Peyer's patch (tissue), 4 donors: ENCODE results near the gene EEF1AKMT3. TPM values are rescaled to one million over a fixed set of nuclear protein-coding genes. Genes with fewer than 3 reads are reported as not detected.

Experiments used
- DNase-seq, 3 donors: peaks; one replicate each; pipeline ENCODE4 v3.0.0-alpha.2; 2017 to 2019
- H3K27ac ChIP-seq, 4 donors: fragments of 200-600 bp; sonication (generic); one replicate each; pipeline ENCODE4 v1.5.1; 2016 to 2019
- H3K27me3 ChIP-seq, 2 donors: fragments of 200-600 bp; sonication (generic); one replicate each; pipeline ENCODE4 v1.5.1; 2019
- H3K36me3 ChIP-seq, 3 donors: fragments of 200-600 bp; sonication (generic); one replicate each; pipeline ENCODE4 v1.5.1; 2016 to 2019
- H3K4me1 ChIP-seq, 4 donors: fragments of 200-600 bp; sonication (generic); one replicate each; pipeline ENCODE4 v1.5.1; 2016 to 2019
- H3K4me3 ChIP-seq, 4 donors: fragments of 200-600 bp; sonication (generic); 1 replicate in 3 of 4; 2 replicates in 1 of 4; pipeline ENCODE4 v1.5.1; 2016 to 2019; ENCODE audit warnings: mild to moderate bottlenecking in 1 of 4
- H3K9me3 ChIP-seq, 4 donors: fragments of 200-600 bp; sonication (generic); one replicate each; pipeline ENCODE4 v1.5.1; 2016 to 2019; ENCODE audit warnings: mild to moderate bottlenecking in 1 of 4
- CTCF ChIP-seq, 6 experiments: fragments of 450-650 bp in 4 of 6; fragments of 200-600 bp in 2 of 6; sonication (generic) in 1 of 6; IDR thresholded peaks; one replicate each; pipeline ENCODE4 v1.5.1; 2017 to 2019; ENCODE audit warnings: antibody characterized with exemption in 6 of 6, mild to moderate bottlenecking in 3 of 6, moderate library complexity in 1 of 6
- POLR2A ChIP-seq, 2 donors: fragments of 450-650 bp; IDR thresholded peaks; one replicate each; pipeline ENCODE4 v1.5.1; 2017; ENCODE audit warnings: antibody characterized with exemption in 2 of 2, mild to moderate bottlenecking in 2 of 2, moderate library complexity in 2 of 2
- total RNA-seq, 4 donors: library from RNA; depleted of rRNA; stranded (reverse); fragments of >200 nt; gene quantifications; one replicate each; pipeline ENCODE4 v1.1.0, GENCODE V29; 2016

The EEF1AKMT3 gene
- total RNA-seq, 4 donors from 2014 or later, result 1.4 to 7.4 (median 2.7) TPM

- Histone ChIP-seq H3K4me1 (peaks cover 0 to 17% (median 4%) of the 10 kb centered on the region in 4 donors), H3K4me3 (no peak overlapping the region), H3K27me3 (no peaks in the 10 kb centered on the region), H3K36me3 (peaks cover 0 to 15% (median 0%) of the 10 kb centered on the region in 3 donors), H3K27ac (no peak overlapping the region), H3K9me3 (no peaks in the 10 kb centered on the region)
- DNase-seq, result no peak
- TF ChIP-seq CTCF (IDR thresholded peaks at IDR 0.05) (peak in 4 of 6 experiments; percentile 50 to 61 (median 52)), POLR2A (IDR thresholded peaks at IDR 0.05) (no peak)
These were observed 12.9 kb upstream of the EEF1AKMT3 start for GRCh38 chr12:57759360-57759980.

- H3K4me3 ChIP-seq, result no peak overlapping the region
- no peaks in the 10 kb centered on the region for H3K9me3 ChIP-seq
- peaks cover 0 to 24% (median 12%) of the 10 kb centered on the region in 4 donors for H3K4me1 ChIP-seq
- H3K27ac ChIP-seq, result no peak overlapping the region
- TF ChIP-seq CTCF (IDR thresholded peaks at IDR 0.05) (no peak), POLR2A (IDR thresholded peaks at IDR 0.05) (no peak)
- peaks cover 0 to 15% (median 0%) of the 10 kb centered on the region in 3 donors for H3K36me3 ChIP-seq
- DNase-seq, result no peak
- H3K27me3 ChIP-seq, result no peaks in the 10 kb centered on the region
These were observed 11.9 kb upstream of the EEF1AKMT3 start for GRCh38 chr12:57760347-57760982.

GRCh38 chr12:57761391-57761998 is 10.9 kb upstream of the EEF1AKMT3 start:
- Histone ChIP-seq H3K27ac (no peak overlapping the region), H3K4me1 (peaks cover 0 to 27% (median 21%) of the 10 kb centered on the region in 4 donors), H3K27me3 (peaks cover 0 to 7% of the 10 kb centered on the region in 2 donors), H3K4me3 (no peak overlapping the region), H3K36me3 (peaks cover 0 to 15% (median 0%) of the 10 kb centered on the region in 3 donors), H3K9me3 (no peaks in the 10 kb centered on the region)
- no peak for DNase-seq
- TF ChIP-seq POLR2A (IDR thresholded peaks at IDR 0.05) (no peak), CTCF (IDR thresholded peaks at IDR 0.05) (no peak)

- H3K27me3 ChIP-seq, result peaks cover 0 to 13% of the 10 kb centered on the region in 2 donors
- H3K27ac ChIP-seq, result no peak overlapping the region
- H3K4me1 ChIP-seq, result peaks cover 0 to 28% (median 22%) of the 10 kb centered on the region in 4 donors
- TF ChIP-seq POLR2A (IDR thresholded peaks at IDR 0.05) (no peak), CTCF (IDR thresholded peaks at IDR 0.05) (no peak)
- H3K4me3 ChIP-seq, result no peak overlapping the region
- no peak for DNase-seq
- H3K36me3 ChIP-seq, result peaks cover 0 to 15% (median 0%) of the 10 kb centered on the region in 3 donors
- no peaks in the 10 kb centered on the region for H3K9me3 ChIP-seq
These were observed 10.0 kb upstream of the EEF1AKMT3 start for GRCh38 chr12:57762463-57762862.

GRCh38 chr12:57763881-57764661 is 8.3 kb upstream of the EEF1AKMT3 start:
- Histone ChIP-seq H3K4me1 (peaks cover 0 to 28% (median 22%) of the 10 kb centered on the region in 4 donors), H3K27ac (no peak overlapping the region), H3K9me3 (no peaks in the 10 kb centered on the region), H3K4me3 (peak overlapping the region in 2 of 4 donors; percentile 51 to 54), H3K27me3 (peaks cover 0 to 13% of the 10 kb centered on the region in 2 donors), H3K36me3 (peaks cover 0 to under 1% (median 0%) of the 10 kb centered on the region in 3 donors)
- DNase-seq, result no peak
- no peak for TF ChIP-seq CTCF (IDR thresholded peaks at IDR 0.05)
- TF ChIP-seq POLR2A (IDR thresholded peaks at IDR 0.05), result no peak
